GM23338 (cell line): ENCODE data around the gene BACE2. TPM values are rescaled to one million over a fixed set of nuclear protein-coding genes. Genes with fewer than 3 reads are reported as not detected.

Experiments
- ATAC-seq: fragments of 200-7000 bp; cut with Tn5 transposase; 3 replicates; pipeline ENCODE4 v1.9.1; 2020
- DNase-seq: peaks from one replicate; pipeline ENCODE4 v3.0.0-alpha.2; 2015; ENCODE audit warnings: low spot score
- H2AFZ ChIP-seq: fragments of 200-600 bp; sonication (generic); 2 replicates; pipeline ENCODE4 v1.8.0; 2016; ENCODE audit warnings: antibody characterized with exemption, mild to moderate bottlenecking, moderate library complexity
- H3F3A ChIP-seq: fragments of 200-600 bp; sonication (generic); replicated peaks from 2 replicates; pipeline ENCODE4 v1.8.0; 2017; ENCODE audit warnings: antibody characterized with exemption, mixed run types, low read depth
- H3K27ac ChIP-seq: fragments of 200-600 bp; sonication (generic); 2 replicates; pipeline ENCODE4 v1.6.1; 2016; ENCODE audit warnings: low read depth
- H3K27me3 ChIP-seq: fragments of 200-600 bp; sonication (generic); 2 replicates; pipeline ENCODE4 v1.8.0; 2016; ENCODE audit warnings: mild to moderate bottlenecking, mixed run types, moderate library complexity; ENCODE audit not compliant: insufficient read depth
- H3K36me3 ChIP-seq: fragments of 200-600 bp; sonication (generic); 2 replicates; pipeline ENCODE4 v1.8.0; 2016; ENCODE audit warnings: mild to moderate bottlenecking; ENCODE audit not compliant: insufficient read depth
- H3K4me1 ChIP-seq: fragments of 200-600 bp; sonication (generic); 2 replicates; pipeline ENCODE4 v1.8.0; 2016; ENCODE audit warnings: mild to moderate bottlenecking, moderate library complexity; ENCODE audit not compliant: insufficient read depth
- H3K4me2 ChIP-seq: fragments of 200-600 bp; sonication (generic); 2 replicates; pipeline ENCODE4 v1.7.1; 2017; ENCODE audit warnings: mixed run types
- H3K4me3 ChIP-seq: fragments of 200-600 bp; sonication (generic); 2 replicates; pipeline ENCODE4 v1.6.1; 2016; ENCODE audit warnings: mixed run types
- H3K79me2 ChIP-seq: fragments of 200-600 bp; sonication (generic); replicated peaks from 2 replicates; pipeline ENCODE4 v1.8.0; 2017; ENCODE audit warnings: mild to moderate bottlenecking; ENCODE audit not compliant: insufficient read depth
- H3K9me2 ChIP-seq: fragments of 200-600 bp; sonication (generic); 2 replicates; pipeline ENCODE4 v1.8.0; 2017; ENCODE audit not compliant: insufficient read depth
- H4K20me1 ChIP-seq: fragments of 200-600 bp; sonication (generic); replicated peaks from 2 replicates; pipeline ENCODE4 v1.8.0; 2017; ENCODE audit warnings: mild to moderate bottlenecking; ENCODE audit not compliant: insufficient read depth
- H3K27ac Mint-ChIP-seq: 2 replicates; pipeline ENCODE4 v1.8.0; 2020; ENCODE audit warnings: inconsistent platforms, mild to moderate bottlenecking, moderate library complexity, mixed read lengths
- H3K27me3 Mint-ChIP-seq: 3 replicates; pipeline ENCODE4 v1.8.0; 2022; ENCODE audit warnings: low read depth, mild to moderate bottlenecking, moderate library complexity, mixed read lengths, inconsistent platforms; ENCODE audit not compliant: insufficient read depth, poor library complexity
- H3K36me3 Mint-ChIP-seq: 3 replicates; pipeline ENCODE4 v1.8.0; 2021; ENCODE audit warnings: low read depth, mild to moderate bottlenecking, inconsistent platforms, moderate library complexity, mixed read lengths
- H3K4me1 Mint-ChIP-seq: 3 replicates; pipeline ENCODE4 v1.8.0; 2020; ENCODE audit warnings: mild to moderate bottlenecking, inconsistent platforms, mixed read lengths
- H3K4me3 Mint-ChIP-seq: 3 replicates; pipeline ENCODE4 v1.8.0; 2021; ENCODE audit warnings: moderate library complexity, mild to moderate bottlenecking, inconsistent platforms, mixed read lengths
- H3K9me3 Mint-ChIP-seq: 3 replicates; pipeline ENCODE4 v1.8.0; 2020; ENCODE audit warnings: moderate library complexity, mild to moderate bottlenecking, inconsistent platforms, mixed read lengths
- CREB1 ChIP-seq: fragments of 250-450 bp; sonication (Bioruptor Pico); IDR thresholded peaks from 2 replicates; pipeline ENCODE4 v1.5.0; 2020; ENCODE audit warnings: low read depth, mild to moderate bottlenecking, moderate library complexity
- EZH2 ChIP-seq: fragments of 200-600 bp; sonication (generic); IDR thresholded peaks from one replicate; pipeline ENCODE4 v1.8.0; 2017; ENCODE audit warnings: antibody characterized with exemption, mild to moderate bottlenecking, low read depth; ENCODE audit not compliant: unreplicated experiment
- EZH2phosphoT487 ChIP-seq: fragments of 200-600 bp; sonication (generic); IDR thresholded peaks from one replicate; pipeline ENCODE4 v1.8.1; 2018; ENCODE audit warnings: antibody characterized with exemption; ENCODE audit not compliant: unreplicated experiment
- JUNB ChIP-seq: IDR thresholded peaks from one replicate; pipeline ENCODE4 v1.6.1; 2016; ENCODE audit warnings: antibody characterized with exemption; ENCODE audit not compliant: unreplicated experiment
- NANOG ChIP-seq: IDR thresholded peaks from 2 replicates; pipeline ENCODE4 v1.6.1; 2016; ENCODE audit warnings: antibody characterized with exemption, borderline replicate concordance
- POLR2AphosphoS5 ChIP-seq: IDR thresholded peaks from 2 replicates; pipeline ENCODE4 v1.6.1; 2016; ENCODE audit warnings: antibody characterized with exemption, low read depth
- REST ChIP-seq: IDR thresholded peaks from one replicate; pipeline ENCODE4 v1.6.1; 2018; ENCODE audit warnings: antibody characterized with exemption; ENCODE audit not compliant: unreplicated experiment
- STAT1 ChIP-seq: IDR thresholded peaks from one replicate; pipeline ENCODE4 v1.6.1; 2016; ENCODE audit warnings: antibody characterized with exemption; ENCODE audit not compliant: unreplicated experiment
- ZNF114 ChIP-seq: fragments of 250-450 bp; sonication (Bioruptor Pico); IDR thresholded peaks from 2 replicates; pipeline ENCODE4 v1.5.0; 2020; ENCODE audit warnings: mild to moderate bottlenecking, moderate library complexity
- ZNF331 ChIP-seq: fragments of 250-450 bp; sonication (Bioruptor Pico); IDR thresholded peaks from 2 replicates; pipeline ENCODE4 v1.5.0; 2020; ENCODE audit warnings: low read depth, mild to moderate bottlenecking, moderate library complexity
- polyA plus RNA-seq: library from polyadenylated mRNA; unstranded; fragments of >200 nt; fragmentation: Nextera tagmentation; extraction: Ambion mirVana; gene quantifications from 2 replicates; pipeline ENCODE4 v1.2.1, GENCODE V29; 2016
- total RNA-seq: library from RNA; depleted of rRNA; stranded (reverse); fragments of >200 nt; shearing (Covaris generic); gene quantifications from 2 replicates; pipeline ENCODE4 v1.2.3, GENCODE V29; 2014
- TF ChIP-seq, protein P1 (sequence below): fragments of 250-450 bp; sonication (Bioruptor Pico); IDR thresholded peaks from 2 replicates; pipeline ENCODE4 v1.5.0; 2020; ENCODE audit warnings: mild to moderate bottlenecking, moderate library complexity
- TF ChIP-seq, protein P2 (sequence below), 2 experiments: fragments of 200-600 bp in 1 of 2; sonication (generic) in 1 of 2; conservative IDR thresholded peaks; 2 replicates each; pipeline versions ENCODE4 v1.5.1 to v1.6.1; 2016 to 2017; ENCODE audit warnings: antibody characterized with exemption in 2 of 2, low read depth in 2 of 2, mild to moderate bottlenecking in 2 of 2, moderate library complexity in 1 of 2
- TF ChIP-seq, protein P3 (sequence below): IDR thresholded peaks from 2 replicates; pipeline ENCODE4 v1.6.1; 2016; ENCODE audit warnings: antibody characterized with exemption

BACE2 gene
- total and polyA plus RNA-seq, 2 experiments from 2014 or later, result 3.5 to 6.8 TPM

DNA sequence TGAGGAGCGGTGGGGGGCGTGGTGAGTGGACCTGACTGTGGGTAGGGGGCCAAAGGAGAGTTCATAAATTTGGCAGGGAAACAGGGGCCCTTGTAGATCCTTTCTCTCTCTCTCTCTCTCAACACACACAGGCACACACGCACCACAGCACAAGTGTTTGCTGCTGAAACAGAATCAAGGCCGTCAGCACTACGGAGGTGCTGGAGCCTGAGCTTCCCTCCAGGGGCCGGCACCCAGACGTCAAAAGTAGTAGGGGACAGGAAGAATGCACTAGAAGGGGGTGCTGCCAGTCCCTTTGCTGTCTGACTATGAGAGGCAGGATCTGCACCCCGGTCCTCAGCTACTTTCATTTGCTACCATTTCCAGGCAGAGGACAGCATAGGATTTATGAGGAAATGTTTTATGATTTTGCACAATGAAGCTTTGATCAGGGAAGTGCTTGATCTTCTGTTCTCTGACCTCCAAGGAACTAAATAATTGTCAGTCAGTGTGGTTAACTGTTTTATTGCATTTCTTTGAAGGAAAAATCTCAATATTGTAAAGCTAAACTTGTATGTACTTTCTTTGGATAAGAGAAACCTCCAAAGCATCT is 74.4 kb downstream of the BACE2 start:
- H4K20me1 ChIP-seq, result no peaks in the 10 kb centered on the region; the same call in 1 of the 2 replicates
- H3K9me2 ChIP-seq, result no peaks in the 10 kb centered on the region
- no peak overlapping the region for H2AFZ ChIP-seq
- Mint-ChIP-seq H3K4me1 (peaks cover 25% of the 10 kb centered on the region), H3K9me3 (no peaks in the 10 kb centered on the region; the same call in 1 of the 3 replicates), H3K27ac (no peak overlapping the region), H3K27me3 (peaks cover 8% of the 10 kb centered on the region), H3K4me3 (no peak overlapping the region), H3K36me3 (peaks cover 3% of the 10 kb centered on the region; the same call in 2 of the 3 replicates)
- H3K36me3 ChIP-seq, result 0 out of 2 replicates have a peak, but pooled peaks cover 3% of the 10 kb centered on the region
- no peak overlapping the region for H3K27ac ChIP-seq
- no peaks in the 10 kb centered on the region for H3K79me2 ChIP-seq
- H3K27me3 ChIP-seq, result no peaks in the 10 kb centered on the region
- DNase-seq, result no peak
- H3K4me3 ChIP-seq, result no peak overlapping the region
- peak; percentile 61; the same call in 2 of the 3 replicates for ATAC-seq
- no peak for TF ChIP-seq EZH2
- no peak for TF ChIP-seq EZH2phosphoT487
- no peak for TF ChIP-seq STAT1
- TF ChIP-seq, protein P1, sequence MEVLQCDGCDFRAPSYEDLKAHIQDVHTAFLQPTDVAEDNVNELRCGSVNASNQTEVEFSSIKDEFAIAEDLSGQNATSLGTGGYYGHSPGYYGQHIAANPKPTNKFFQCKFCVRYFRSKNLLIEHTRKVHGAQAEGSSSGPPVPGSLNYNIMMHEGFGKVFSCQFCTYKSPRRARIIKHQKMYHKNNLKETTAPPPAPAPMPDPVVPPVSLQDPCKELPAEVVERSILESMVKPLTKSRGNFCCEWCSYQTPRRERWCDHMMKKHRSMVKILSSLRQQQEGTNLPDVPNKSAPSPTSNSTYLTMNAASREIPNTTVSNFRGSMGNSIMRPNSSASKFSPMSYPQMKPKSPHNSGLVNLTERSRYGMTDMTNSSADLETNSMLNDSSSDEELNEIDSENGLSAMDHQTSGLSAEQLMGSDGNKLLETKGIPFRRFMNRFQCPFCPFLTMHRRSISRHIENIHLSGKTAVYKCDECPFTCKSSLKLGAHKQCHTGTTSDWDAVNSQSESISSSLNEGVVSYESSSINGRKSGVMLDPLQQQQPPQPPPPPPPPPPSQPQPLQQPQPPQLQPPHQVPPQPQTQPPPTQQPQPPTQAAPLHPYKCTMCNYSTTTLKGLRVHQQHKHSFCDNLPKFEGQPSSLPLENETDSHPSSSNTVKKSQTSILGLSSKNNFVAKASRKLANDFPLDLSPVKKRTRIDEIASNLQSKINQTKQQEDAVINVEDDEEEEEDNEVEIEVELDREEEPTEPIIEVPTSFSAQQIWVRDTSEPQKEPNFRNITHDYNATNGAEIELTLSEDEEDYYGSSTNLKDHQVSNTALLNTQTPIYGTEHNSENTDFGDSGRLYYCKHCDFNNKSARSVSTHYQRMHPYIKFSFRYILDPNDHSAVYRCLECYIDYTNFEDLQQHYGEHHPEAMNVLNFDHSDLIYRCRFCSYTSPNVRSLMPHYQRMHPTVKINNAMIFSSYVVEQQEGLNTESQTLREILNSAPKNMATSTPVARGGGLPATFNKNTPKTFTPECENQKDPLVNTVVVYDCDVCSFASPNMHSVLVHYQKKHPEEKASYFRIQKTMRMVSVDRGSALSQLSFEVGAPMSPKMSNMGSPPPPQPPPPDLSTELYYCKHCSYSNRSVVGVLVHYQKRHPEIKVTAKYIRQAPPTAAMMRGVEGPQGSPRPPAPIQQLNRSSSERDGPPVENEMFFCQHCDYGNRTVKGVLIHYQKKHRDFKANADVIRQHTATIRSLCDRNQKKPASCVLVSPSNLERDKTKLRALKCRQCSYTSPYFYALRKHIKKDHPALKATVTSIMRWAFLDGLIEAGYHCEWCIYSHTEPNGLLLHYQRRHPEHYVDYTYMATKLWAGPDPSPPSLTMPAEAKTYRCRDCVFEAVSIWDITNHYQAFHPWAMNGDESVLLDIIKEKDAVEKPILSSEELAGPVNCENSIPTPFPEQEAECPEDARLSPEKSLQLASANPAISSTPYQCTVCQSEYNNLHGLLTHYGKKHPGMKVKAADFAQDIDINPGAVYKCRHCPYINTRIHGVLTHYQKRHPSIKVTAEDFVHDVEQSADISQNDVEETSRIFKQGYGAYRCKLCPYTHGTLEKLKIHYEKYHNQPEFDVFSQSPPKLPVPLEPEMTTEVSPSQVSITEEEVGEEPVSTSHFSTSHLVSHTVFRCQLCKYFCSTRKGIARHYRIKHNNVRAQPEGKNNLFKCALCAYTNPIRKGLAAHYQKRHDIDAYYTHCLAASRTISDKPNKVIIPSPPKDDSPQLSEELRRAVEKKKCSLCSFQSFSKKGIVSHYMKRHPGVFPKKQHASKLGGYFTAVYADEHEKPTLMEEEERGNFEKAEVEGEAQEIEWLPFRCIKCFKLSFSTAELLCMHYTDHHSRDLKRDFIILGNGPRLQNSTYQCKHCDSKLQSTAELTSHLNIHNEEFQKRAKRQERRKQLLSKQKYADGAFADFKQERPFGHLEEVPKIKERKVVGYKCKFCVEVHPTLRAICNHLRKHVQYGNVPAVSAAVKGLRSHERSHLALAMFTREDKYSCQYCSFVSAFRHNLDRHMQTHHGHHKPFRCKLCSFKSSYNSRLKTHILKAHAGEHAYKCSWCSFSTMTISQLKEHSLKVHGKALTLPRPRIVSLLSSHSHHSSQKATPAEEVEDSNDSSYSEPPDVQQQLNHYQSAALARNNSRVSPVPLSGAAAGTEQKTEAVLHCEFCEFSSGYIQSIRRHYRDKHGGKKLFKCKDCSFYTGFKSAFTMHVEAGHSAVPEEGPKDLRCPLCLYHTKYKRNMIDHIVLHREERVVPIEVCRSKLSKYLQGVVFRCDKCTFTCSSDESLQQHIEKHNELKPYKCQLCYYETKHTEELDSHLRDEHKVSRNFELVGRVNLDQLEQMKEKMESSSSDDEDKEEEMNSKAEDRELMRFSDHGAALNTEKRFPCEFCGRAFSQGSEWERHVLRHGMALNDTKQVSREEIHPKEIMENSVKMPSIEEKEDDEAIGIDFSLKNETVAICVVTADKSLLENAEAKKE (CRISPR knock-in tag), result no peak
- TF ChIP-seq, protein P2, sequence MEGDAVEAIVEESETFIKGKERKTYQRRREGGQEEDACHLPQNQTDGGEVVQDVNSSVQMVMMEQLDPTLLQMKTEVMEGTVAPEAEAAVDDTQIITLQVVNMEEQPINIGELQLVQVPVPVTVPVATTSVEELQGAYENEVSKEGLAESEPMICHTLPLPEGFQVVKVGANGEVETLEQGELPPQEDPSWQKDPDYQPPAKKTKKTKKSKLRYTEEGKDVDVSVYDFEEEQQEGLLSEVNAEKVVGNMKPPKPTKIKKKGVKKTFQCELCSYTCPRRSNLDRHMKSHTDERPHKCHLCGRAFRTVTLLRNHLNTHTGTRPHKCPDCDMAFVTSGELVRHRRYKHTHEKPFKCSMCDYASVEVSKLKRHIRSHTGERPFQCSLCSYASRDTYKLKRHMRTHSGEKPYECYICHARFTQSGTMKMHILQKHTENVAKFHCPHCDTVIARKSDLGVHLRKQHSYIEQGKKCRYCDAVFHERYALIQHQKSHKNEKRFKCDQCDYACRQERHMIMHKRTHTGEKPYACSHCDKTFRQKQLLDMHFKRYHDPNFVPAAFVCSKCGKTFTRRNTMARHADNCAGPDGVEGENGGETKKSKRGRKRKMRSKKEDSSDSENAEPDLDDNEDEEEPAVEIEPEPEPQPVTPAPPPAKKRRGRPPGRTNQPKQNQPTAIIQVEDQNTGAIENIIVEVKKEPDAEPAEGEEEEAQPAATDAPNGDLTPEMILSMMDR (conservative IDR thresholded peaks at IDR 0.05; ENCODE audit: low read depth in 2 of 2), result no peak
- TF ChIP-seq ZNF114, result no peak
- TF ChIP-seq JUNB, result no peak
- TF ChIP-seq POLR2AphosphoS5, result no peak
- TF ChIP-seq NANOG, result no peak
- TF ChIP-seq REST, result no peak
- TF ChIP-seq ZNF331 (CRISPR knock-in tag), result no peak
- no peak for TF ChIP-seq CREB1
- TF ChIP-seq, protein P3, sequence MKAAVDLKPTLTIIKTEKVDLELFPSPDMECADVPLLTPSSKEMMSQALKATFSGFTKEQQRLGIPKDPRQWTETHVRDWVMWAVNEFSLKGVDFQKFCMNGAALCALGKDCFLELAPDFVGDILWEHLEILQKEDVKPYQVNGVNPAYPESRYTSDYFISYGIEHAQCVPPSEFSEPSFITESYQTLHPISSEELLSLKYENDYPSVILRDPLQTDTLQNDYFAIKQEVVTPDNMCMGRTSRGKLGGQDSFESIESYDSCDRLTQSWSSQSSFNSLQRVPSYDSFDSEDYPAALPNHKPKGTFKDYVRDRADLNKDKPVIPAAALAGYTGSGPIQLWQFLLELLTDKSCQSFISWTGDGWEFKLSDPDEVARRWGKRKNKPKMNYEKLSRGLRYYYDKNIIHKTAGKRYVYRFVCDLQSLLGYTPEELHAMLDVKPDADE, result no peak
- peaks cover 6% of the 10 kb centered on the region; the same call in 1 of the 2 replicates for H3K4me1 ChIP-seq
- H3K4me2 ChIP-seq, result no peak overlapping the region
- H3F3A ChIP-seq, result no peaks in the 10 kb centered on the region
